Right atrium auricular region (tissue), 2 donors: Measurements from ENCODE around the gene ROBO2. TPM values are rescaled to one million over a fixed set of nuclear protein-coding genes. Genes with fewer than 3 reads are reported as not detected.

Experiments used
- DNase-seq: peaks from one replicate; pipeline ENCODE4 v3.0.0-alpha.2; 2019; ENCODE audit warnings: low spot score
- H3K27ac ChIP-seq, 2 donors: fragments of 200-600 bp; sonication (generic); 1 replicate in 1 of 2; 2 replicates in 1 of 2; pipeline ENCODE4 v1.5.1; 2016 to 2019
- H3K27me3 ChIP-seq, 2 donors: fragments of 200-600 bp; sonication (generic); one replicate each; pipeline versions ENCODE4 v1.5.1 to v1.6.0; 2017 to 2019
- H3K36me3 ChIP-seq: fragments of 200-600 bp; sonication (generic); one replicate; pipeline ENCODE4 v1.5.1; 2016
- H3K4me1 ChIP-seq, 2 donors: fragments of 200-600 bp; sonication (generic); one replicate each; pipeline versions ENCODE4 v1.5.1 to v1.6.0; 2017 to 2019
- H3K4me3 ChIP-seq, 2 donors: fragments of 200-600 bp; sonication (generic); 1 replicate in 1 of 2; 2 replicates in 1 of 2; pipeline ENCODE4 v1.5.1; 2017 to 2019; ENCODE audit warnings: mild to moderate bottlenecking in 1 of 2, moderate library complexity in 1 of 2
- H3K9me3 ChIP-seq, 2 donors: fragments of 200-600 bp; sonication (generic); one replicate each; pipeline ENCODE4 v1.5.1; 2019
- total RNA-seq, 2 donors: library from RNA; depleted of rRNA; stranded (reverse); fragments of >200 nt; gene quantifications; one replicate each; pipeline ENCODE4 v1.1.0, GENCODE V29; 2016
- TF ChIP-seq, protein P1 (sequence below), 2 donors: fragments of 200-600 bp; sonication (generic); IDR thresholded peaks; one replicate each; pipeline ENCODE4 v1.5.1; 2019; ENCODE audit warnings: antibody characterized with exemption in 2 of 2

ROBO2 gene
- total RNA-seq, 2 donors from 2014 or later: 2.5 TPM; not detected in 1

DNA sequence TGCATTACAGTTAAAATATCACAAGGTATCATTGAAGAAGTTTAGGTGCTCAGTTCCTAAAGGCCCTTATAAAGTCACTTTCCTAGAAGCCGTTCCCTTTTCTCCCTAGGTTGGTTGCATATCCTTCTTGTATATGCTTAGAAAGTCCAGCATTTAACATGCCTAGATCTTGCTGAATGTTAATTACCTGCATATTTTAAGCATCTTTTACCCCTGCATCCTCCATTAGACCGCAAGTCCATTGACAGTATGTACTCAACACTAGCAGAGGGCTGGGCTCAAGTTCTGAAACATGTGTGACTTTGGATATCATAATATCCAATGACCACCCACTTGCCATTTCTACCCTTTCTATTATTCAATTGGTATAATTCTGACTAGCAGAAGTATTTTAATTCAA, 336.6 kb downstream of the ROBO2 start:
- H3K27ac ChIP-seq: no peak overlapping the region
- TF ChIP-seq, protein P1, sequence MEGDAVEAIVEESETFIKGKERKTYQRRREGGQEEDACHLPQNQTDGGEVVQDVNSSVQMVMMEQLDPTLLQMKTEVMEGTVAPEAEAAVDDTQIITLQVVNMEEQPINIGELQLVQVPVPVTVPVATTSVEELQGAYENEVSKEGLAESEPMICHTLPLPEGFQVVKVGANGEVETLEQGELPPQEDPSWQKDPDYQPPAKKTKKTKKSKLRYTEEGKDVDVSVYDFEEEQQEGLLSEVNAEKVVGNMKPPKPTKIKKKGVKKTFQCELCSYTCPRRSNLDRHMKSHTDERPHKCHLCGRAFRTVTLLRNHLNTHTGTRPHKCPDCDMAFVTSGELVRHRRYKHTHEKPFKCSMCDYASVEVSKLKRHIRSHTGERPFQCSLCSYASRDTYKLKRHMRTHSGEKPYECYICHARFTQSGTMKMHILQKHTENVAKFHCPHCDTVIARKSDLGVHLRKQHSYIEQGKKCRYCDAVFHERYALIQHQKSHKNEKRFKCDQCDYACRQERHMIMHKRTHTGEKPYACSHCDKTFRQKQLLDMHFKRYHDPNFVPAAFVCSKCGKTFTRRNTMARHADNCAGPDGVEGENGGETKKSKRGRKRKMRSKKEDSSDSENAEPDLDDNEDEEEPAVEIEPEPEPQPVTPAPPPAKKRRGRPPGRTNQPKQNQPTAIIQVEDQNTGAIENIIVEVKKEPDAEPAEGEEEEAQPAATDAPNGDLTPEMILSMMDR (IDR thresholded peaks at IDR 0.05): no peak
- H3K4me3 ChIP-seq: no peak overlapping the region
- H3K4me1 ChIP-seq: no peaks in the 10 kb centered on the region
- H3K9me3 ChIP-seq: no peaks in the 10 kb centered on the region
- no peak for DNase-seq
- H3K36me3 ChIP-seq: no peaks in the 10 kb centered on the region
- no peaks in the 10 kb centered on the region for H3K27me3 ChIP-seq

DNA sequence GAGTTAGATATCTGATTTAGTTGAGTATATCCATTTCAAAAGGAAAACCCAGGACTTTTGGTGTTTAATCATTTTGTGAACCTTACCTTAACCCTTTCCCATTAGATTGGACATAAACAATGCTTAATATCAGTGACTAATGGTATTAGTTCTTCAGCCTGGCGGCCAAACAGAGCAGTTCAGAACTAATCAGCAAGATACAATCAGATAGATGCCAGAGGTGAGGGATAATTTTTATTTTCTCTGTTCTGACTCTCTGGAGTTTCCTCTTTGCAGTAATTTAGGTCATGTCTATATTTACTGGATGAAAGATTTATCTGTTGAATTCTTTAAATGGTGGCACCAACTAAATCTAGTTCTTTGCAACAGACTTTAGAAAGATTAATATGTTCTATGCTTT, 337.8 kb downstream of the ROBO2 start:
- H3K36me3 ChIP-seq: no peaks in the 10 kb centered on the region
- H3K27ac ChIP-seq: no peak overlapping the region
- no peak for DNase-seq
- no peaks in the 10 kb centered on the region for H3K4me1 ChIP-seq
- no peak overlapping the region for H3K4me3 ChIP-seq
- TF ChIP-seq, protein P1 (IDR thresholded peaks at IDR 0.05): no peak
- no peaks in the 10 kb centered on the region for H3K27me3 ChIP-seq
- no peaks in the 10 kb centered on the region for H3K9me3 ChIP-seq

DNA sequence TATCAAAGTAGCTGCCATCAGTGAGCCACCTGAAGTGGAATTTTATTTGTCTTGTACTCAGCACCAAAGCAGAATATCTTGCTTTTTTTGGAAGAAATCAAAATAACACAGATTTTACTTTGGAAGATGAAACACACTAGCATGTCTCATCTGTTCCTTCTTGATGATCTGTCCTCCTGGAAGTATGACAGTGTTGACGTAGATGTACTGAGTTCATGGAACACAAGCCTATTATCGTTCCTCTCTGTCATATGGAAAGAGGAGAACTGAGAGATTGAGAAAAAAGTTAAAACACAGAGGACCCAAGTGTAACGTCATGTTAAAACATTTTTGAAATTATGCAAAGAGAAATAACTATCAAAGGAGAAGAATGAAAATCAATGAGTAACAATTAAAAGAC, 340.2 kb downstream of the ROBO2 start:
- no peak for DNase-seq
- TF ChIP-seq, protein P1 (IDR thresholded peaks at IDR 0.05): no peak

DNA sequence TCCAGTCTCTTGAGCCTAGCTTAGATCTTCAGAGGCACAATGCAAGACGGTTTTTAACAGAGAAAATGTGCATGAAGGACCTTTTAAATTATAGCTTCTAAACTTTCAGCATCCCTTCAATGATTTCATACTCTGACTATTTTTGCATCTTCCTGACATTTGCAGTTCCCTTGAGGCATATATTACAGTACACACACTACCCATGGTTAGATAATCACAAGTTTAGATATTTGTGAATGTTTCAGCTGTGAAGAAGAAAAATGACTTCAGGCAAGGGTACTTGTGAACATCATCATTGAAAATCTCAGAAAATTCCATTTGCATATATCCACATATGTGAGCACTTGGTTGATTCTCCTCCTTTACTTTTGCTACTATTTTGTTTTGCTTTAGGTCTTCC, 341.5 kb downstream of the ROBO2 start:
- Histone ChIP-seq H3K27ac (no peak overlapping the region), H3K4me1 (no peaks in the 10 kb centered on the region), H3K27me3 (no peaks in the 10 kb centered on the region), H3K9me3 (no peaks in the 10 kb centered on the region), H3K4me3 (no peak overlapping the region), H3K36me3 (no peaks in the 10 kb centered on the region)
- DNase-seq: no peak
- TF ChIP-seq, protein P1 (IDR thresholded peaks at IDR 0.05): no peak

More for the DNA sequence above, 340.2 kb downstream of the ROBO2 start:
- no peaks in the 10 kb centered on the region for H3K36me3 ChIP-seq
- H3K4me3 ChIP-seq: no peak overlapping the region
- H3K4me1 ChIP-seq: no peaks in the 10 kb centered on the region
- no peak overlapping the region for H3K27ac ChIP-seq
- no peaks in the 10 kb centered on the region for H3K27me3 ChIP-seq
- H3K9me3 ChIP-seq: no peaks in the 10 kb centered on the region

DNA sequence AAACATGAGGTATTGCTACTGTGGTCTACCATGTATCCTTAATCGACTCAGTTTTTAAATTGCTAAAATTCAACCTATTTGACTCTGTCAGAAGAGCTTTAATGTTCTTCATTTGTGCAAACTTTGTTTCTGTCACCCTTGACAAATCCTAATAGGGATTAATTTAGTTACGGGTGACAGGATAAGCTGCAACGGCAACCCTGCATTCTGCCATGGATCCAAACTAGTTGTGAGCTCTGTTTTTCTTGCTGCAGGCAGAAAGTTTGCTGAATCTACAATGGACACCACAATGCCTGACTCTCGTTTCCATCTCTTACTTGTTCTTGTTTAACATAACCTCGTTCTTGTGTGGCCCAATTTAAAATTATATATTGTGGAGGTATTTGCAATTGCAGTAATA, 352.3 kb downstream of the ROBO2 start:
- Histone ChIP-seq H3K27me3 (no peaks in the 10 kb centered on the region), H3K9me3 (no peaks in the 10 kb centered on the region), H3K4me3 (no peak overlapping the region), H3K27ac (no peak overlapping the region), H3K36me3 (no peaks in the 10 kb centered on the region), H3K4me1 (no peaks in the 10 kb centered on the region)
- DNase-seq: no peak
- TF ChIP-seq, protein P1 (IDR thresholded peaks at IDR 0.05): no peak

DNA sequence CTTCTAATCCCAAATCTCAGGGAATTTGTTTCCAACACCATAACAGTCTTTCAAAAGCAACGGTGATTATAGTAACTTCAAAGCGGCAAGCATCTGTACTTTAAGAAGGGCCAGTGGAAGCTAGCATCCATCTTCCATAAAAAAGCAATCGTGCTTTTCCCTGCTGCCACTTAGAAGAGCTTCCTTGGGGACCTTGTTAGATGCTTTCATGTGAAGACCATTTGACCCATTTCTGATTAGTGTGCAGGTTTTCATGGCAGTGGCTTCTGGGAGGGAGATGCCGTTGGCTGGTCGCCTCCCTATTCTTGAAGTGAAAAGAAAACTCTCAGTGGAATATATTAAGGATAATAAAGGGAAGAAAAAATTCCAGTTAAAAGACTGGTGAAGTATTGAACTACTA, 354.1 kb downstream of the ROBO2 start:
- DNase-seq: no peak
- Histone ChIP-seq H3K27me3 (no peaks in the 10 kb centered on the region), H3K9me3 (no peaks in the 10 kb centered on the region), H3K27ac (no peak overlapping the region), H3K4me1 (no peaks in the 10 kb centered on the region), H3K4me3 (no peak overlapping the region), H3K36me3 (no peaks in the 10 kb centered on the region)
- TF ChIP-seq, protein P1 (IDR thresholded peaks at IDR 0.05): no peak
